ENCODE results near the gene HOXB9. TPM values are rescaled to one million over a fixed set of nuclear protein-coding genes. Genes with fewer than 3 reads are reported as not detected.

HOXB9 gene
- total RNA-seq, 1 donor from 2014 or later, result 0.11 TPM

DNA sequence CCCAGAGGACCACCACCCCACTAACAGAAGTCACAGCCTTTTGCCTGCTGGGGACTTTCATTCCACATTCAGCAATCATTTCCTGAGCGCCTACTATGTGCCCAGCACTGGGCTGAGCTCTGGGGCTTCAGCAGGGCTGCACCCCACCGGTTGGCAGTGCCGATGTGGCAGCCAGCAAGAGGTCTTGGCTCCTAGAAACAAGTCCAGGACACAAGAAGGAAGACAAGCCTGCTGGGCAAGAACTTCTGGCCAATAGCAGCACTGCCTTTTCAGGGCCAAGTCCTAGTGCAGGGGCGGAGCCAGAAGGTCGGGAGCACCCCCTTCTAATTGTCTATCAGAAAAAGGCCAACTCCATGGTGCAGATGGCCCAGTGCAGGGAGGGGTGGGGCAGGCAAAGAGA lies 13.0 kb upstream of the HOXB9 start:
- DNase-seq (ENCODE audit: low read depth) (no peak), FAIRE-seq (no peak)
- TF ChIP-seq, protein P1, sequence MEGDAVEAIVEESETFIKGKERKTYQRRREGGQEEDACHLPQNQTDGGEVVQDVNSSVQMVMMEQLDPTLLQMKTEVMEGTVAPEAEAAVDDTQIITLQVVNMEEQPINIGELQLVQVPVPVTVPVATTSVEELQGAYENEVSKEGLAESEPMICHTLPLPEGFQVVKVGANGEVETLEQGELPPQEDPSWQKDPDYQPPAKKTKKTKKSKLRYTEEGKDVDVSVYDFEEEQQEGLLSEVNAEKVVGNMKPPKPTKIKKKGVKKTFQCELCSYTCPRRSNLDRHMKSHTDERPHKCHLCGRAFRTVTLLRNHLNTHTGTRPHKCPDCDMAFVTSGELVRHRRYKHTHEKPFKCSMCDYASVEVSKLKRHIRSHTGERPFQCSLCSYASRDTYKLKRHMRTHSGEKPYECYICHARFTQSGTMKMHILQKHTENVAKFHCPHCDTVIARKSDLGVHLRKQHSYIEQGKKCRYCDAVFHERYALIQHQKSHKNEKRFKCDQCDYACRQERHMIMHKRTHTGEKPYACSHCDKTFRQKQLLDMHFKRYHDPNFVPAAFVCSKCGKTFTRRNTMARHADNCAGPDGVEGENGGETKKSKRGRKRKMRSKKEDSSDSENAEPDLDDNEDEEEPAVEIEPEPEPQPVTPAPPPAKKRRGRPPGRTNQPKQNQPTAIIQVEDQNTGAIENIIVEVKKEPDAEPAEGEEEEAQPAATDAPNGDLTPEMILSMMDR (IDR thresholded peaks at IDR 0.05; ENCODE audit: insufficient read depth, low read depth, low read length), result no peak
- TF ChIP-seq EZH2 (IDR thresholded peaks at IDR 0.05; ENCODE audit: insufficient read depth, low read length), result no peak
- peaks cover 14% of the 10 kb centered on the region for H3K9me3 Mint-ChIP-seq (ENCODE audit: unreplicated experiment)
- Histone ChIP-seq H2AFZ (ENCODE audit: low read depth, low read length) (no peak overlapping the region), H3K4me3 (ENCODE audit: insufficient read depth, low read depth, low read length) (no peak overlapping the region), H3K4me2 (ENCODE audit: low read length) (no peak overlapping the region), H3K4me1 (ENCODE audit: insufficient read depth, low read length) (no peaks in the 10 kb centered on the region), H3K9ac (ENCODE audit: low read length) (no peak overlapping the region), H3K79me2 (ENCODE audit: insufficient read depth, low read length) (no peaks in the 10 kb centered on the region), H3K36me3 (ENCODE audit: insufficient read depth, low read length) (no peaks in the 10 kb centered on the region), H3K9me3 (ENCODE audit: insufficient read depth, low read depth, low read length) (peaks cover 10% of the 10 kb centered on the region), H3K27ac (ENCODE audit: low read depth, low read length) (no peak overlapping the region), H4K20me1 (ENCODE audit: insufficient read depth, low read length) (peaks cover 6% of the 10 kb centered on the region), H3K27me3 (ENCODE audit: insufficient read depth, low read length) (peaks cover 100% of the 10 kb centered on the region)
- peaks cover 98% of the 10 kb centered on the region for H3K27me3 Mint-ChIP-seq (ENCODE audit: low read depth, unreplicated experiment)
- peaks cover 4% of the 10 kb centered on the region for H3K36me3 Mint-ChIP-seq (ENCODE audit: low read depth, unreplicated experiment)
- H3K4me1 Mint-ChIP-seq (ENCODE audit: low read depth, unreplicated experiment), result peaks cover 5% of the 10 kb centered on the region
- no peak overlapping the region for H3K4me3 Mint-ChIP-seq (ENCODE audit: unreplicated experiment)
- H3K27ac Mint-ChIP-seq (ENCODE audit: unreplicated experiment), result no peak overlapping the region

DNA sequence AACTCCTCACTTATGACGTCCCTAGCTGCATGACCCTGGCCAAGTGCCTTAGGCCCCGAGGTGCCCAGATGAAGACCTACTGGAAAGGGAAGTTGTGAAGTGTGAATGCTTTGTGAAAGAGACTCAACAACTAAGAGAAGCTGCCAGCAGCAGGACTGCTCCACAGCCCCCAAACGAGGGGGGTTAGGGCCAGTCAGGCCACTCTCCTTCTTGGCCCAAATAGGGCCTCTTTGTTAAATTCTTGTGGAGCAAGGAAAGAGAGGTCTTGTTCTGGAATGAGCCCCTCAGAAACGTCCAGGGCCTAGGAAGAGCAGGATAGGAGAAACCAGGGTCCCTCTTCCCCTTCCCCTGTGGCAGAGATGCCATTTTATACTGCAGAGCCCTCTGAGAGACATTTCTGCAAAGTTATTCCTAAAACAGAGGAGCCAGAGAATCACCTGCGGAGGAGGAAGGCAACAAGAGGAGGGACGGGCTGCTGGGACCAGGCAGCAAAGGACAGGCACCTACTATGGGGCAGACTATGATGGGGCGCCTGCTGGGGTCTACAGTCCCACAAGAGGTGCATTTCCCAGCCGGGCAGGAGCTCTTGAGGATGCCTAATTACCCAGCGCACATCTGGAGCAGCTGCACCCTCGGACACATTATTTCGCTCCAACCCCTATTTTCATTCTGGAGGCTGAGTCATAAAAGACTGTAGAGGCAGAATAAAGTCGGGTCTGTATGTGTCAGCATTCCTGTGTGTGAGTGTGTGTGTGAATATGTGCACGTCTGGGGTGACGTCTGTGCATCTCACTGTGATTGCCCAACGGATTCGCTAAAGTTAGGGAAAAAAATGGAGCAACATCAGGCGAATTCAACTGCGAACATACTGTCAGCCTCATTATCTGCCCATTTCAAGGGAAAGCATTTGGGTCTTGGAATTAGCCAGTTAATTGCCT lies 11.4 kb upstream of the HOXB9 start:
- Histone ChIP-seq H4K20me1 (ENCODE audit: insufficient read depth, low read length) (peaks cover 6% of the 10 kb centered on the region), H3K4me1 (ENCODE audit: insufficient read depth, low read length) (peaks cover 3% of the 10 kb centered on the region), H3K9me3 (ENCODE audit: insufficient read depth, low read depth, low read length) (peaks cover 12% of the 10 kb centered on the region), H3K4me3 (ENCODE audit: insufficient read depth, low read depth, low read length) (no peak overlapping the region), H3K27me3 (ENCODE audit: insufficient read depth, low read length) (peaks cover 99% of the 10 kb centered on the region), H3K4me2 (ENCODE audit: low read length) (no peak overlapping the region), H3K9ac (ENCODE audit: low read length) (no peak overlapping the region), H3K27ac (ENCODE audit: low read depth, low read length) (no peak overlapping the region), H2AFZ (ENCODE audit: low read depth, low read length) (no peak overlapping the region), H3K36me3 (ENCODE audit: insufficient read depth, low read length) (no peaks in the 10 kb centered on the region), H3K79me2 (ENCODE audit: insufficient read depth, low read length) (no peaks in the 10 kb centered on the region)
- Mint-ChIP-seq H3K4me3 (ENCODE audit: unreplicated experiment) (no peak overlapping the region), H3K9me3 (ENCODE audit: unreplicated experiment) (peaks cover 14% of the 10 kb centered on the region), H3K27me3 (ENCODE audit: low read depth, unreplicated experiment) (peaks cover 95% of the 10 kb centered on the region), H3K27ac (ENCODE audit: unreplicated experiment) (peak overlapping the region; percentile 4), H3K36me3 (ENCODE audit: low read depth, unreplicated experiment) (peaks cover 6% of the 10 kb centered on the region), H3K4me1 (ENCODE audit: low read depth, unreplicated experiment) (peaks cover 5% of the 10 kb centered on the region)
- TF ChIP-seq, protein P1 (IDR thresholded peaks at IDR 0.05; ENCODE audit: insufficient read depth, low read depth, low read length), result no peak
- peak; percentile 21 for TF ChIP-seq EZH2 (IDR thresholded peaks at IDR 0.05; ENCODE audit: insufficient read depth, low read length)
- DNase-seq (ENCODE audit: low read depth), result peak; percentile 58
- FAIRE-seq, result peak; percentile 87

Data from astrocyte (in vitro differentiated cells and primary cell).